Fibroblast of the aortic adventitia (primary cell): ENCODE data around the gene NNT. TPM values are rescaled to one million over a fixed set of nuclear protein-coding genes. Genes with fewer than 3 reads are reported as not detected.
"Not testable (repeated sequence)": the region's sequence is repeated elsewhere in the genome, so short reads cannot be mapped to it uniquely, and the experiment has no call there.

ENCODE experiments used
- DNase-seq: peaks from one replicate; pipeline ENCODE4 v3.0.0-alpha.2; 2010; ENCODE audit warnings: low read depth
- H3K4me3 ChIP-seq: 2 replicates; pipeline ENCODE4 v1.5.1; 2011; ENCODE audit warnings: low read depth, mild to moderate bottlenecking, control low read depth, low read length, moderate library complexity
- CTCF ChIP-seq: IDR thresholded peaks from 2 replicates; pipeline ENCODE4 v1.5.1; 2011; ENCODE audit warnings: mild to moderate bottlenecking, low read length, control low read depth, inconsistent platforms; ENCODE audit not compliant: insufficient read depth
- total RNA-seq: library from RNA; depleted of rRNA; stranded (reverse); fragments of >200 nt; gene quantifications from 2 replicates; pipeline ENCODE4 v1.2.3, GENCODE V29; 2012; ENCODE audit warnings: low replicate concordance

The NNT gene
- total RNA-seq, 1 donor = 80.3 TPM

GRCh38 chr5:43685252-43685950 lies 82.4 kb downstream of the NNT start:
- DNase-seq = no peak
- TF ChIP-seq CTCF = no peak
- H3K4me3 ChIP-seq = no peak overlapping the region

- DNase-seq = no peak
- no peak for TF ChIP-seq CTCF
- no peak overlapping the region for H3K4me3 ChIP-seq
Observed at GRCh38 chr5:43687275-43687674, 84.3 kb downstream of the NNT start.

- H3K4me3 ChIP-seq = no peak overlapping the region
- TF ChIP-seq CTCF = no peak
Observed at GRCh38 chr5:43691275-43691674, 88.3 kb downstream of the NNT start.

GRCh38 chr5:43691893-43692292 lies 88.9 kb downstream of the NNT start:
- no peak for DNase-seq
- TF ChIP-seq CTCF = no peak
- no peak overlapping the region for H3K4me3 ChIP-seq

More at GRCh38 chr5:43691275-43691674, 88.3 kb downstream of the NNT start:
- no peak for DNase-seq

- TF ChIP-seq CTCF = no peak
- DNase-seq = no peak
- no peak overlapping the region for H3K4me3 ChIP-seq
Observed at GRCh38 chr5:43693411-43693810, 90.4 kb downstream of the NNT start.

- TF ChIP-seq CTCF = no peak
- H3K4me3 ChIP-seq = no peak overlapping the region
- no peak for DNase-seq
Observed at GRCh38 chr5:43694027-43694426, 91.0 kb downstream of the NNT start.

- H3K4me3 ChIP-seq, DNase-seq: not testable (repeated sequence)
Observed at GRCh38 chr5:43696444-43696843, 93.5 kb downstream of the NNT start.
